22Rv1 (cell line): ENCODE measurements around the gene SPEG.

Experiments
- CTCF ChIP-seq: fragments of 450-650 bp; IDR thresholded peaks from 2 replicates; pipeline ENCODE4 v1.5.1; 2017; ENCODE audit warnings: mild to moderate bottlenecking
- ZFX ChIP-seq: fragments of 450-650 bp; IDR thresholded peaks from 2 replicates; pipeline ENCODE4 v1.6.1; 2017; ENCODE audit warnings: antibody characterized with exemption, borderline replicate concordance

GRCh38 chr2:219387306-219388120 lies 47.1 kb upstream of the SPEG start, which contains the start of gene DNPEP:
- TF ChIP-seq CTCF (no peak), ZFX (no peak)
